GM12873 (cell line): ENCODE data around the gene COMT.

Source experiments
- TF ChIP-seq, protein P1 (sequence below): IDR thresholded peaks from 2 replicates; pipeline ENCODE4 v1.5.1; 2012; ENCODE audit warnings: low read depth, mild to moderate bottlenecking, moderate library complexity, low read length, control low read depth; ENCODE audit not compliant: insufficient read depth; ENCODE audit errors: missing control alignments

Gene COMT

DNA sequence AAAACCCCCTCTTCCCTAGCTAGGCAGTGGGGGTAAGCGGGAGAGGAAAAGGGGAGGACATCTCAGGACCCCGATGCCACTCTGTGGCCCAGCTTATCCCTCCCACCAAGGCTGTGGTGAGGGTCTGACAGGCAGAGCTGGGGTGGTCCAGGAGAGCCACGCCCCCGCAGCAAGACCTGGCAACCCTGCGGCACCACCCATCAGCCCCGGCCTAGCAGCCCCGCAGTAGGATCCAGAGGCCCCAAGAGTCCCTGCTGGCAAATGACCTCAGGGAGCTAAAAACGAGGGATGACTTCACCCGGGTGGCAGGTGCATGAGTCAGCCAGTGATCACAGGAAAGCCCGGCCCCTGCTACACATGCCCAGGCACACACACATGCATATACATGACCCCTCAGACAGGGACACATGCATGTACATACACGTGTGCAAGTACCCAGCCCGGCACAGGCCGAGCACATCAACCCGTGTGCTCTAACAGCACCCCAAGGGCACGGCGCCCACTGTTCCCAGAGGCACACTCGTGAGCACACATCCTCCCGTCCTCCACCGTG, 42.7 kb downstream of the COMT start:
- TF ChIP-seq, protein P1, sequence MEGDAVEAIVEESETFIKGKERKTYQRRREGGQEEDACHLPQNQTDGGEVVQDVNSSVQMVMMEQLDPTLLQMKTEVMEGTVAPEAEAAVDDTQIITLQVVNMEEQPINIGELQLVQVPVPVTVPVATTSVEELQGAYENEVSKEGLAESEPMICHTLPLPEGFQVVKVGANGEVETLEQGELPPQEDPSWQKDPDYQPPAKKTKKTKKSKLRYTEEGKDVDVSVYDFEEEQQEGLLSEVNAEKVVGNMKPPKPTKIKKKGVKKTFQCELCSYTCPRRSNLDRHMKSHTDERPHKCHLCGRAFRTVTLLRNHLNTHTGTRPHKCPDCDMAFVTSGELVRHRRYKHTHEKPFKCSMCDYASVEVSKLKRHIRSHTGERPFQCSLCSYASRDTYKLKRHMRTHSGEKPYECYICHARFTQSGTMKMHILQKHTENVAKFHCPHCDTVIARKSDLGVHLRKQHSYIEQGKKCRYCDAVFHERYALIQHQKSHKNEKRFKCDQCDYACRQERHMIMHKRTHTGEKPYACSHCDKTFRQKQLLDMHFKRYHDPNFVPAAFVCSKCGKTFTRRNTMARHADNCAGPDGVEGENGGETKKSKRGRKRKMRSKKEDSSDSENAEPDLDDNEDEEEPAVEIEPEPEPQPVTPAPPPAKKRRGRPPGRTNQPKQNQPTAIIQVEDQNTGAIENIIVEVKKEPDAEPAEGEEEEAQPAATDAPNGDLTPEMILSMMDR = no peak

DNA sequence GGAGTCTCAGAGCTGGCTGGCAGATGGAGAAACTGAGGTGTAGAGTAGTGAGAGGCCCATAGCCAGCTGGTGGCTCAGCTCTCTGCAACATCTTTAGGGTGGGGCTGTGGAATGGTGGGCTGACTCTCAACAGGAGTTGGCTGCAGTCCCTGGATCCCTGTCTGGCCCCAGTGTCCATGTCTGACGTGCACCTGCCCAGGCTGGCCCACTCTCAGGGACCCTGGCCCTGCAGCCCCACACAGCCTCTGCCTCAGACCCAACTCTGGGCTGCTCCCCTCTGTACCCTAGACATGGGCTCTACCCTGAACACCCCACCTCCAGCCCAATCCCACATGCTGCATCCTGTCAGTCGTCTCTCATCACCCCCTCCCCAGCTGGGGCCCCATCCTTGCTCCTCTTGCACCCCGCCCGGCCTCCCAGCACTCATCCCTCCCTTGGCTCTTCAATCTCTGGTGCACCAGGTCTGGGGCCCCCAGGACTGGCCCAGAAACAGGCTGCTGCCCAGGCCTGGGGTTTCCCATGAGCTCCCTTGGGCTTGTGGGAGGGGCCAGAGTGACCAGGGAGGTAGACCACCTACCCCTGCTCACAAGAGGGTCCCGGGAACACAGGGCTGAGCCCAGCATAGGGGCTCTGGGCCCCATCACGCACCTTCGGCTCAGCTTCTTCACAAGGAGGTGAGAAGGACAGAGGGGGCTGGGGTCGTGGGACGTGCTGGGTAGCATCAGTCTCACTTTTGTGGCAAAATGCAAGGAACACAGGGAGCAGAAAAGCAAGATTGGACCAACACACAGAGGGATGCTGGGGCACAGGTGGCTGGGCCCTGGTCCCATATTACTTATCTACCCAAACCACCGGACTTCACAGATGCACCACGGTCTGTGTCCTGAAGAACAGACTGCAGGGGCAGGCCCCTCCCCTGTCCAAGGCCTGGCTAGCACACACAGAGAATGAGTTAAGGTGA, 43.6 kb downstream of the COMT start:
- TF ChIP-seq, protein P1 = no peak

DNA sequence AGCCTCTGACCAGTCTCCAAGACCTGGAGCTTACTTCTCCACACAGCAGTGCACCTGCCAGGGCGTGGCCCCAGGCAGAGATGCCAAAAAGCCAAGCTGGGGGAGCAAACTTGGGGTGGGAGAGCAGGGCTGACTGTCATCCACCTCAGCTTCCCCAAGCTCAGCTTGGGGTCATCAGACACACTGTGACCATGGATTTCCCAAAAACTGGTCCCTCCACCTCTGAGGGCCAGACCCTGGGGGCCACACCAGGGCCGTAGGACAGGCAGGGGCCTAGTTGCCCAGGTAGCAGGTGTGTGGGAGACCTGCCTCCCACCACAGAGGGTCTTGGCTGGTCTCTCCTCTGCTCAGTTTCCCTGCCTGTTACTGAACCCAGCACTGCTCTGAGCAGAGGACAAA, 44.4 kb downstream of the COMT start:
- TF ChIP-seq, protein P1 = no peak

GRCh38 chr22:19986410-19987341, 45.1 kb downstream of the COMT start:
- TF ChIP-seq, protein P1 = no peak

GRCh38 chr22:19987394-19988306, 46.1 kb downstream of the COMT start:
- TF ChIP-seq, protein P1 = no peak

DNA sequence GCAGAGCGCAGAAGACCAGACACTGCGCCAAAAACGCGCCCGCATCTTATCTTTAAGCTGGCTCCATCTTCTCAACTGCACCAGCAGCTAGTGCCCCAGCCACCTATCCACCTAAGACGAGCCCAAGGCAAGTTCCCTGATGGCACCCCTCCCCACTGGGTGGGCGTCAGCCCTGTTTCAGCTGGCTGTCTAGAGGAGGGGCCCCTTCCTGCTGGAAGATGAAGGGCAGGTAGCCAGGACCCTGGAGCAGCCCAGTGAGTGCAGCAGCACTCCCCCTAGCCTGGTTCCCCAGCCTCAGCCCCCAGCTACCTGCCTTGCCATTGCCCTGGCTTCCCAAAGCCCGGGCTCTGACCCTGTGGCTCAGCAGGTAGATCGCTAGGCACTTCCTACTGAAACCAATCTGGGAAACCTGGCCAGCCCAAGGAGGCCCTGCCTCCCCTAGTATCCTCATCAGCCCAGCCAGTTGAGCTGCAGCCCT, 46.8 kb downstream of the COMT start:
- TF ChIP-seq, protein P1 = no peak
